ENCODE measurements around the gene EMILIN2.
A peak's percentile ranks its signal among the peaks of the same experiment; 100 is the strongest.
"Not testable (repeated sequence)": the region's sequence is repeated elsewhere in the genome, so short reads cannot be mapped to it uniquely, and the experiment has no call there.

EMILIN2 gene

DNA sequence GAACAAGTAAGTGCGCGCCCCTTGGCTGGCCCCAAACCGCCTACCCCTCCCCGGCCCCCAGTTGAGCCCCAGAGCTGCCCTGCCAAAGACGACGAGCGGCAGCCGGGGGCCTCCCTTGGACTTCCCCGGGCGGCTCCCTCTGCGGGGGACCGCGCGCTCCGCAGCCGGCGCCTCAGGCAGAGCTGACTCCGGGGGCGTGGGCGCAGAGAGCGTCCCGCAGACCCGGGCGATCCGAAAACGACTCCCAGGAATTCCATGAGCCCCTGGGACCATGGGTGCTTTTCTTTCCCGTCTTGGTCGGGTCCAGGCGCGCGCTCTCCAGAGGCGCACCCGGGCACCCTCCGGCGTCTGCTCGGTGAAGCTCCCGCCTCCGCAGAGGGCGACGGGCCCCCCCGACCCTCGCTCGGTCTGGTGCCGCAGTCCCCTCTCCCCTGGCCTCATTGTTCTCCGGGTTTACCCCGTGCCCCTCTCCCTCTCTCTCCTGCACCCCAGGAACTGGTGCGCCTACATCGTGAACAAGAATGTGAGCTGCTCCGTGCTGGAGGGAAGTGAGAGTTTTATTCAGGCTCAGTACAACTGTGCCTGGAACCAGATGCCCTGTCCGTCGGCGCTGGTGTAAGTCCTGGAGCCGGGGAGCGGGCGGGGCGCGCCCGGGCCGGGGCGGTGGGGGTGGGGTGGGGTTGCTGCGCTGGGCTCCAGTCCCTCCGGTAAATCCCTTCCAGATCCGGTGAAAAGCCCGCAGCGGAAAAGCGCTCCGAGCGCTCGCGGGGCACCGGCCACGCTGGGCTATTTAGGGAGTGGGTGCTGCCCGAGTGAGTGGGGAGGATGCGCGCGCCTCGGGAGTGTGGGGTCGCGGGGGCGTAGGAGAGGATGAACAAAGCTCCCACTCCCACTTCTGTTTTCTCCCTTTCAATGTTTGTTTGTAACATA lies 776 bp downstream of the EMILIN2 start:
- peak; percentile 22 for DNase-seq

DNA sequence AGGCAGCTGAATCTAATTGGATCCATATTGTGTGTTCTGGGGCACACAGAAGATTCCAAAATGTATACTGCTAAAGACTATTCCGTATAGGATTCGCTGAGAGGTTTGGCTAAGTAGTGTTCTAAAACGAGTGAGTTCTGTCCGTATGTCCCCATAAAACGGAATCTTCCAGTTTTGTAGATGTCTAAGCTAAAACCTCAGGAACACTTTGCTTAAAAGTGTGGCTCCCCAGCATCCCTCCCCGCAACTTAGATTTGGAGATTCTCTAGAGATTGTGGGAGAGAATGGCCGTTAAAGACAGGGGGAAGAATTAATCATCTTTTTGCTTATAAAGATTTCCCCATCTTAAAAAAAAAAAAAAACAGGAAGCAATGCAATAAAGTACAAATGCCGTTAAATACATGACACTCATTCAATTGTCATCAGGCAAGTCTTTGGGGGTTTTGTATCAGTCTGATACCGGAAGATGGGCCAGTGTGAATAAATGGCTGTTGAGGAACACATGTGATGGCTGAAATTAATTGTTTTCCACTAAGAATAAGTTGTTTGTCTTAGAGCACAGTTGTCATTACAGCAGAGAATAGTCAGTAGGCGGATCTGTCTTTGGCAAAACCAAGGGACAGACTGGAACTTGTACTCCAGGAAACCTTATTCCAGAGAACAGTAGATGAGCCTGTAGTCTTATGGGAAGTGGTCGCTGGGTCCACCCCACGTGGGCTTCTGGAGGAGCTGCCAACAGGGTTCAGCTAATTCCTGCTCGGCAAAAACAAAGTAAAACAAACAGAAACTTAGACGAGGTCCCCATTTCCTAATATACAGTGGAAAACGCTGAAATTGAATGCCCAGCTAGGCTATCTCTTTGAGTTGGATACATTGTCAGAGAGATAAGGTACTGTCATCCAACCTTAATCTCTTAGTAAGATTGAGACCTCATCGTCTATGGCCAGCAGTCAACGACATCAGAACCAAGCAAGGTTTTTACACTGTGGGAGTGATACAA lies 1.7 kb downstream of the EMILIN2 start:
- DNase-seq = no peak

DNA sequence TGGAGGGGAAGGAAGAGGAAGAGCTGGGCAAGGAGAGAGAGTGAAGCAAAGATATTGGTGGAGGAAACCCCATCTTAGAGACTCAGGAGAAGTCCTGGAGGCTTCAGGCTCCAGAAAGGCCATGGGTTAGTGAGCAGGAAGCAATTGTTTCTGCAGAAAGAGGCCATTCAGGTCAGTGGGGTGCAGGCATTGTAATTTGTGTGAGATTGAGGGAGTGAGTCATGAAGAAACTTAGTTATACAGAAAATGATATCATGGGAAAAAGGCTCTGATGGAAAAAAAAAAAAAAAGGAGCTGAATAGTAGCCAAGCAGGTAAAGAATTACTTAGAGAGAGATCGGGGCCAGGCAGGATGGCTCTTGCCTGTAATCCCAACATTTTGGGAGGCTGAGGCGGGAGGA lies 4.0 kb downstream of the EMILIN2 start:
- DNase-seq = no peak

DNA sequence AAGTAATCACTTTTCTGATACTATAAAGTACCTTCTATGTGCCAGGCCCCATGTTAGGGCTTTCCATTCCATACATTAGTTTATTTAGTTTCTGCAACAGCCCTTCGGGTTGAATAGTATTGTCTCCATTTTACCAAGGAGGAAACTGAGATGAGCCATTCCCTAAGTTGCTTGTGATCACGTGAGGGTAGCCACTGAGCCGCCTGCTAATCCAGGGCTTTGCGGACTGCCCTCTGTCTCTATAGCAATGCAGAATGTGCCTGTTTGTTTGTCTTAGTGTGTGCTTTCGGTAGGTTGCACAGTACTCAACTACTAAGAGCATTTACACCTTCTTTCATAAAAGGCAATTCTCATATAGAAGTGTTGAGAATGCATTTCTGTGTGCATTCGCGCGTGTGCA lies 5.0 kb downstream of the EMILIN2 start:
- no peak for DNase-seq

DNA sequence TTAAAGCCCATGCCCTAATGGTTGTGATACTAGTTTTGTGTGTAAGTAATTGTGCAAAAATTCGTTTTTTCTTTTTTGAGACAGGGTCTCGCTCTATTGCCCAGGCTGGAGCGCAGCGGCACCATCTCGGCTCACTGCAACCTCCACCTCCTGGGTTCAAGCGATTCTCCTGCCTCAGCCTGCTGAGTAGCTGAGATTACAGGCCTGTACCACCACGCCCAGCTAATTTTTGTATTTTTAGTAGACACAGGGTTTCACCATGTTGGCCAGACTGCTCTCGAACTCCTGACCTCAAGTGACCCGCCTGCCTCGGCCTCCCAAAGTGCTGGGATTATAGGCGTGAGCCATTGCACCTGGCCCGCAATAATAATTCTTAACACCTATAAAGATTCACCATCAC lies 5.7 kb downstream of the EMILIN2 start:
- DNase-seq = not testable (repeated sequence)

DNA sequence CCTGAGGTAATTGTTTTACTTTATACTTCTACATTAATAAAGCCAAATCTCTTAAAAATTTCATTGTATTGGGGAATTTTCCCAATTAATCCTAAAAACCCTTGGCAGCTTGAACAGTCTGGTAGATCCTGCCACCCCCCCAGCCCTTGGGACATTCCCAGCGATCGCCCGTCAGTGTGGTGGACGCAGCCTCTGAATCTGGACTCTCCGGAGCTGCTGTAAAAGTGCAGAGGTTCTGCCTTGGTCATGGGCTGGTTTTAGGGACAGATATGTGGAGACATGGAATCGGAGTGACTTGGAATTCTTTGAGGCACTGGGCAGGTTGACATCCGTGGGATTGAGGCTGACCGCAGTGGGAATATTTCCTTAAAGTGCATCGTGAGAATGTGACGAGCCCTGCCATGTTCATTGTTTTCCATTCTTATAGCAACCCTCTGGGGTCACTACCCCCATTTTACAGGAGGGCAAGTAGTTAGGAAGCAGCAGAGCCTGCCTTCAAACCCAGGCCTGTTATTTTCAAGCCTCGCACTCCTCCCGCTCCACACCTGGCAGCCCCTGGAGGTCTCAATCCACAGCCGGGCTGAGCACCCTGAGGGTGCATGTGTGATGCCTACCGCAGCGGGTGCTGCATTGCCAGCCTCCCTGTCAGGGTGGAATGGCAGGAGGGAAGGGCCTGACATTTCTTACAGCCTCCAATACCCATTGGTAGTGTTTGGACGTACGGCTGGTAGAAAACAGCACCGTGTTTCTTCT lies 6.5 kb downstream of the EMILIN2 start:
- DNase-seq = no peak

DNA sequence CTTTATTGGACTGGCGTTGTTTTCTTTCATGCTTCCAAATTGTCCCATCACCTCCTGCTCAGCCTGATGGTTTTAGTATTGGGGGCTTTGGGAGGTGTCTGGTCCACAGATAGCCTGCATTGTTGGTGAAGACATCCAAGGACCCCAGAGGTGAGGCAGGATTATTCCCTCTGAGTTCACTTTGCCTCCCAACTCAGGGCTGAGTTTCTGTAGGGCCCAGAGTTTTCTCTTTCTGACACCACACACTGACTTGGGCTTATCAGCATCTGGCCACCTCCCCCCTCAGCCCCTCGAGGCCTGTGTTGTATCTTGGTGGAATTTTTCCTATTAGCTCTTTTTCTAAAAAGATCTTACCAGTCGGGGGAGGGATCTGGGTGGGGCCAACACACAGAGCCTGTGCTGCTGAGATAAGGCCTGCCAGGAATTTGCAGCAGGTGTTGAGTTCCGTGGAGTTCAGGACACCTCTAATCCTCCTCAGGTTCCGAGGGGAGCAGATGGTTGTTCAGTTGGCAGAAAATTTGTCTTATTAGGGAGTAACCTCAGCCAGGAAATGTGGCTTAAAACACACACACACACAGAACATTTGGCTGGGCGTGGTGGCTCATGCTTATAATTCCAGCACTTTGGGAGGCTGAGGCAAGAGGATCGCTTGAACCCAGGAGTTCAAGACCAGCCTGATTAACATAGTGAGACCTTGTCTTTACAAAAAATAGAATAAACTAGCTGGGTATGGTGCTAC lies 7.3 kb downstream of the EMILIN2 start:
- DNase-seq = no peak

DNA sequence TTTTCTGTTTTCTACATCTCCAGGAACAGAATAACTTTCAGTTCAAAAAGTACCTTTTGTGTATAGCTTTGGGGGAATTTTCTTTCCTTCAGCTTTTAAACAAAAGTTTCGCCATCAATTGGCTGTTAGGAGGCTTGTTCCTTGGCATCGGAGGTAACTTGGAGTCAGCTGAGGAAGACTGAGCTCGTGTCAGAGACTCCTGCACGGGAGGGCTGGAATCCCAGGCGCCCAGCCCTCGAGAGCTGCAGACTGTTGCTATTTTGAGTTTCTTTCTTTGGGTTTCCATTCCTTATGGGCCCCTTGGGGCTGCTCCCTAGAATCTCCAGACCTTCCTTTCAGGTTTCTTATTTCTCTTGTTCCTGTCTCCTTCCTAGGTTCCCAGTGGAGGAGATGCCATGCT lies 8.1 kb downstream of the EMILIN2 start:
- peak; percentile 32 for DNase-seq

DNA sequence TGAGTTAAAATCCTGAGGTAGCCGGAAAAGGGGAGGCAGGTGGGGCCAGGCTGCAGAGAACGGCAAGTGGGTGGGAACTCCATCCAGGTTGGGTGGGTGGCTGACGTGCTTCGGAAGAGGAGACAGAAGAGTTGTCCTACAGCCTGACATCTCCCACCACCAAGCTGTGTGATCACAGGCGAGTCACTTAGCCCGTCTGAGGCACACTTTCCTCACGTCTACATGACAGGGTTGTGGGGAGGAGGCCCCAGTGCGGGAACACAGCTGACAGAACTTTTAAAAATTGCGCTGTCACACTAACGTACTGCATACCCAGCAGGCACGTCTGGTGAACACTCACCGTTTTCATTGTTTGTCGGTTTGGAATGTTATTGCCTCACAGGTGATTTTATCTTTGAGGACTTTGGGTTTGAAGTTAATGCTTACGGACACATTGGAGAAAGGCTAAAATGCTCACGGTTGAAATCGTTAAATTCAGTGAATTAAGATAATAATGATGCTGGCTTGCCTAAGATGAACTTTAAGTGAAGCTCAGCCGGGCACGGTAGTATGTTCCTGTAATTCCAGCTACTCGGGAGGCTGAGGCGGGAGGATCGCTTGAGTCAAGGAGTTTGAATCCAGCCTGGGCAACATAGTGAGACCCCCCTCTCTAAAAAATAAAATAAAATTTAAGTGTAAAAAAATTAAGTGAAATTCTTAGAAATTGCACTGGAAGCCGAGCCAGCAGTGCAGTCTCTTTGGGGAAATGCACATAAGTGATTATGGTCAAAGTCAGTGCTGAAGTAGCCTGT lies 8.9 kb downstream of the EMILIN2 start:
- no peak for DNase-seq

DNA sequence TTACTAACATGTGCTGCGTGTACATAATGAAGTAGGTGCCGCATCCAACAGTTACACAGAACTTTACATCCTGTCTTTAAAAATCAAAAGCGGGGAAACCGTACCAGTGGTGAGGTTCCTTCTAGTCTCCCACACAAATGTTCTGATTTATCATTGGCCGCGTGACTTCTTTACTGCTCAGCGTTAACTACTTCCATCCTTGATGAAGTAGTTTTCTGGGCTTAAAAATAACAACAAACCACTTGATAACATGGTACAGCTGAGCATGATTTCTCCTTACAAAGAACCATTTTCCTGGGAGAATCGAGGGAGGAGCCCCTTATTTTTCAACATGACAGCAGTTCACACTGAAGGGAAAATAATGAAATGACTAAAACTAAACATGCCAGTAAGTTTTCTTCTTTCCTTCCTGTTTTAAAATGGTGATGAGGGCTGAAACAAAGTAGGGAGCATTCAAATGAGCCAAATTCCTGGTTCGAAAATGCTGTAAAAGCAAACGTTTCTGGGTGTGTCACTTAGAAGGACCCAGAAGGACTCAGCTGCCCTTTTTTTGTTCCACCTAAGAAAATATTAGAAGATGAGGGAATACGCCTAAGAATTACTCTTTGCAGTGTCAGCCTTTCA lies 9.9 kb downstream of the EMILIN2 start:
- no peak for DNase-seq

DNA sequence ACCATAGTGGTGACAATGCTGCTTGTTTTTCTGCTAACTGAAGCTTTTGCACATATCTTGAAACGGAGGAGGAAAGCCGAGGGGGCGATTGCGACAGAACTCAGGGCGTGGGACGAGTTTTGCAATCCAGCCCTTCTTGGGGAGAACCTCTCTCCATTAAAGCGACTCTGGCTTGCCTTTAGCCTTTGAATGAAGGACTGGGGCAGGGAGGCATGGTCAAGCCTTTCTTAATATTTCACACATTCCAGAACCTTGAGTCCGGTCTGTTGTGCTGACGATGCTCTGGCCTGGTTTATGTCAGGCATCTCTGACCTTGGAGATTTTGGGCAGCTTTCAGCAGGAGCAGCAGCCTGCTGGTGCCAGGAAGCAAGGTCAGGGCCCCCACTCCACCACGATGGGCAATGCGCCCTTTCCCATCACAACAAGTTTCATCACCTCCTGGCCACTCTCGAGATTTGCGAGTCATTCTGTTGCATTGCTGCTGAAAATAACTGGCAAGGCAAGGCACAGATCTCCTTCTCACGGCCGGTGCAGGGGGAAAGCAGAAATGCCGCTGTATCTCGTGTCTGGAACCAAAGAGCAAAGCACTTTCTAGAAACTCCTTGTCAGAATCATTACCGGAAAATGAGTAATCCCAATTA lies 10.8 kb downstream of the EMILIN2 start:
- peak; percentile 79 for DNase-seq

DNA sequence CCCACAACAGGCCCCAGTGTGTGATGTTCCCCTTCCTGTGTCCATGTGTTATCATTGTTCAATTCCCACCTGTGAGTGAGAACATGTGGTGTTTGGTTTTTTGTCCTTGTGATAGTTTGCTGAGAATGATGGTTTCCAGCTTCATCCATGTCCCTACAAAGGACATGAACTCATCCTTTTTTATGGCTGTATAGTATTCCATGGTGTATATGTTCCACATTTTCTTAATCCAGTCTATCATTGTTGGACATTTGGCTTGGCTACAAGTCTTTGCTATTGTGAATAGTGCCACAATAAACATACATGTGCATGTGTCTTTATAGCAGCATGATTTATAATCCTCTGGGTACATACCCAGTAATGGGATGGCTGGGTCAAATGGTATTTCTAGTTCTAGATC lies 13.6 kb downstream of the EMILIN2 start:
- not testable (repeated sequence) for DNase-seq

DNA sequence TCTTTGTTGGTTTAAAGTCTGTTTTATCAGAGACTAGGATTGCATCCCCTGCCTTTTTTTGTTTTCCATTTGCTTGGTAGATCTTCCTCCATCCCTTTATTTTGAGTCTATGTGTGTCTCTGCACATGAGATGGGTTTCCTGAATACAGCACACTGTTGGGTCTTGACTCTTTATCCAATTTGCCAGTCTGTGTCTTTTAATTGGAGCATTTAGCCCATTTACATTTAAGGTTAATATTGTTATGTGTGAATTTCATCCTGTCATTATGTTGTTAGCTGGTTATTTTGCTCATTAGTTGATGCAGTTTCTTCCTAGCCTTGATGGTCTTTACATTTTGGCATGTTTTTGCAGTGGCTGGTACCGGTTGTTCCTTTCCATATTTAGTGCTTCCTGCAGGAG lies 17.2 kb downstream of the EMILIN2 start:
- DNase-seq = not testable (repeated sequence)

DNA sequence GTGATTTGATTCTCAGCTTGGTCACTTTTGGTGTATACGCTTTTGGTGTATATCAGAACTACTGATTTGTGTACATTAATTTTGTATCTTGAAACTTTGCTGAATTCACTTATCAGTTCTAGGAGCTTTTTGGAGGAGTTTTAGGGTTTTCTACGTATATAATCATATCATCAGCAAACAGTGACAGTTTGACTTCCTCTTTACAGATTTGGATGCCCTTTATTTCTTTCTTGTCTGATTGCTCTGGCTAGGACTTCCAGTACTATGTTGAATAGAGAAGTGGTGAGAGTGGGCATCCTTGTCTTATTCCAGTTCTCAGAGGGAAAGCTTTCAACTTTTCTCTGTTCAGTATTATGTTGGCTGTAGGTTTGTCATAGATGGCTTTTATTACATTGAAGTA lies 19.7 kb downstream of the EMILIN2 start:
- DNase-seq = not testable (repeated sequence)

DNA sequence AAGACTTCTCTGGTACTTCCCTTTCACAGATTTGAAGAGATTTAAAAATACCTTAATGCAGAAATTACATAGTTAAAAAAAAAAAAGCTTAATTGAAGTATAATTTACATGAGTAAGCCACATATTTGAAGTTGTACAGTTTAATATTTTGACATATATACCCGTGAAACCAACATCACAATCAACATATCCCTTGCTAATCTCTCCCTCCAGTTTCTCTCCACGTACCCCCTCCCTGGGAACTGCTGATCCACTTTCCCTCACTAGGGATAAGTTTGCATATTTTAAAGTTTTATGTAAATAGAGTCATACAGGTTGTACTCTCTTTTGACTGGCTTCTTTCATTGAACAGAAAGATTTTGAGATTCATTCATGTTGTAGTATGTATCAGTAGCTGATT lies 22.4 kb downstream of the EMILIN2 start:
- no peak for DNase-seq

DNA sequence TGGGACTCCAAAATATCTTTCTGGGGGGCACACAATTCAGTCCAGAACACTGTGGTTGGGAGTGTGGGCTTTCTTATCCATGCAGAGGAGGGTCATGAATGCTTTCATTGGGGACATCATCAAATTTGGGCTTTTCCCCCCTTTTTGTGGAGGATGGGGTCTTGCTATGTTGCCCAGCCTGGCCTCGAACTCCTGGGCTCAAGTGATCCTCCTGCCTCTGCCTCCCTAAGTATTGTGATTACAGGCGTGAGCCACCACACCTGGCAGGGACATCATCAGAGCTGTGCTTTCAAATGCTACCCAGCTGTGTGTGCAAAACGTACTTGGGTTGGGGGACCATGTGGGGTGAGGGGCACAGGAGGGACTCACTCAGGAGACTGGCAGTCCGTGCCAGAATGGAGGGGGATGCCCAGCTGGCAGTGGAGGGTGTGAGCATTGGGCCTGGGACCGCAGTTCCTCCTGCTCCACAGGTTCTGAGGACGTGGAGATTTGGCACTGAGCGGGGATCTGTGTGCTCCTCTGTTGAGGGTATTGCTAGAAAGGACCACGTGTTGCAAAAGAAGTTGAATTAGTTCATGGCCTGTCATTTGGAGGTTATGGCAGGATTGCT lies 24.4 kb downstream of the EMILIN2 start:
- DNase-seq = no peak

DNA sequence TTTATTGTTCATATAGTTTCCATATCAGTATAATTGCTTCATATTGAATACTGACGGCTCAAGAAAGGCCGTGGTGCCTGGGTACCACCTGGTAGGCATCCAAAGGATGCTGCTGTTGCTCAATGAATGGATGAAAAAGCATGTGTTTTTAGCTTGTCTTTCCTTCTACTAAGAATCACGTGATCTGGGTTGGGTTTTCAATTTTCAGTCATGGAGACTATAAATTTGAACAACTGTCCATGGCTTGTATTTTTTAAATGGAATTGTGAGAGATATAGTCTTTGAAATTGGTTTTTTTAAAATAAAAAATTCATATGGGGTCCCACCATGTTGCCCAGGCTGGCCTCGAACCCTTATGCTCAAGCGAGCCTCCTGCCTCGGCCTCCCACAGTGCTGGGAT lies 25.3 kb downstream of the EMILIN2 start:
- DNase-seq = no peak

DNA sequence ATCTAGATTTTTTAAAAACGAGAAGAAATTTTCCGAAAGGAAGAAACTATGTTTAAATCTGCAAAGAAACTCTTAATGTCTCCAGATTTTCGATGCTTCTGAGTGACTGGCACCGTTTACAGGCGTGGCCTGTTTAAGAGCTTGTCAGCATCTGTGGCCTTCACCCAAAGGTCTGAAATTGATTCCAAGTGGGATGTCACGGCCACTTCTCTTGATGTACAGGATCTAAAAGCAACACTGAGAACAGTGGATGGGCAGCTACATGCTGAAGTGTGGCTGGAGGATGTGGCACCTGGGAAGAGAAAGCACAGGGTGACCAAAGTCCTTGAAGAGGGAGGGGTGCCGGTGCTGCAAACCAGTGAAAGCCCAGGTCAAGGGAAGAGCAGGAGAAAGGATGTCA lies 28.0 kb downstream of the EMILIN2 start:
- no peak for DNase-seq

DNA sequence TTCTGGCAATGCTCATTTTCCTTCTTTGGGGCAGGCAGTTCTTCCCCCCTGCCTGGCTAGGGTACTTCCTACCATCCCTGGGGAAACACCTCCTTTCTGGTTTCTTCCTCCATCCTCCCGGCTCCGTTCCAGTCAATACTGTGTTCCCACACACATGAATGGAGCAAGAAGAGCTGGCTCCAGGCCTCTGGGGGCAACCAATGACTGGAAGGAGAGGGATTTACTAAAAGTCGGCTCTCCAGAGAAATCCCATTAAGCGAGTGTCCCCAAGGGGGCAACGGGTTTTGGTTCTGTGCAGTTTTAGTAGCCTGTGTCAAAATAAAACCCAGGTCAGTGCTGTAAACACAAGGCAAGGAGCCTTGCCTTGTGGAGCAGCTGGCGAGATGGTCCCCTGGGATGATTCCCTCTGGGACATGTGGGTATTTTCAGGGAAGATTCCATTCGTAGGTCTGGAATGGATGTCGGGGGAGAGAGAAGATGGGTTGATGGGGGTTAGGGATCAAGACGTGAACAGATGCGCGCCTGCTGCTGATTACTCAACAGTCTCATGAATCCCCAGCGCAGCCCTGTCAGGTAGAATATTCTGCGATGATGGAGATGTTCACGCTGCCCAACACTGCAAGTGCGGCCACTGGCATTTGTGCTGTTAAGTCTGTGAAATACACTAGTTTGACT lies 32.0 kb downstream of the EMILIN2 start:
- DNase-seq = peak; percentile 52

Measured in fibroblast of upper back skin (primary cell).